PC-3 (cell line): Measurements from ENCODE around the gene TP63. TPM values are rescaled to one million over a fixed set of nuclear protein-coding genes. Genes with fewer than 3 reads are reported as not detected.
A peak's percentile ranks its signal among the peaks of the same experiment; 100 is the strongest.

Experiments used
- ATAC-seq: fragments of 200-7000 bp; cut with Tn5 transposase; 2 replicates; pipeline ENCODE4 v1.9.1; 2020; ENCODE audit warnings: mild to moderate bottlenecking, moderate library complexity
- BruUV-seq: library from RNA; stranded (reverse); fragments of 400-500 nt; replicated peaks from 2 replicates; lab custom pipeline; 2021; lab: Mats Ljungman, UMichigan
- CTCF ChIA-PET: fragments of 300-600 bp; sonication (Branson Sonifier 250); formaldehyde crosslinking; loops from one replicate; lab custom pipeline; 2022; ENCODE audit warnings: antibody characterized with exemption; lab: Charles Lee
- POLR2A ChIA-PET: fragments of 300-600 bp; sonication (Branson Sonifier 250); formaldehyde crosslinking; loops from one replicate; lab custom pipeline; 2022; ENCODE audit warnings: antibody characterized with exemption; ENCODE audit not compliant: unreplicated experiment; lab: Charles Lee
- DNase-seq: peaks from one replicate; pipeline ENCODE4 v3.0.0-alpha.2; 2015
- H2AFZ ChIP-seq: fragments of 300-600 bp; sonication (generic); 2 replicates; pipeline ENCODE4 v1.6.0; 2016; ENCODE audit warnings: antibody characterized with exemption, low read length
- H3F3A ChIP-seq: fragments of 300-600 bp; sonication (generic); one replicate; pipeline ENCODE4 v1.6.0; 2017; ENCODE audit warnings: antibody characterized with exemption, low read length, control low read depth, mild to moderate bottlenecking; ENCODE audit not compliant: unreplicated experiment
- H3K27ac ChIP-seq: fragments of 300-600 bp; sonication (generic); 2 replicates; pipeline ENCODE4 v1.5.1; 2016; ENCODE audit warnings: mild to moderate bottlenecking, low read length
- H3K27me3 ChIP-seq: fragments of 300-600 bp; sonication (generic); 2 replicates; pipeline ENCODE4 v1.6.1; 2016; ENCODE audit warnings: low read length, mixed read lengths
- H3K36me3 ChIP-seq: fragments of 300-600 bp; sonication (generic); 2 replicates; pipeline ENCODE4 v1.6.1; 2016; ENCODE audit warnings: low read depth, mixed run types, low read length, mixed read lengths
- H3K4me1 ChIP-seq: fragments of 300-600 bp; sonication (generic); 2 replicates; pipeline ENCODE4 v1.5.1; 2016; ENCODE audit warnings: low read length; ENCODE audit not compliant: insufficient read depth
- H3K4me2 ChIP-seq: fragments of 300-600 bp; sonication (generic); 2 replicates; pipeline ENCODE4 v1.6.0; 2016; ENCODE audit warnings: low read length
- H3K4me3 ChIP-seq: fragments of 300-600 bp; sonication (generic); 2 replicates; pipeline ENCODE4 v1.5.1; 2016; ENCODE audit warnings: mild to moderate bottlenecking, low read length, mixed read lengths
- H3K79me2 ChIP-seq: fragments of 300-600 bp; sonication (generic); 2 replicates; pipeline ENCODE4 v1.6.1; 2017; ENCODE audit warnings: low read length, mixed read lengths
- H3K9ac ChIP-seq: fragments of 300-600 bp; sonication (generic); 2 replicates; pipeline ENCODE4 v1.6.0; 2016; ENCODE audit warnings: mild to moderate bottlenecking, low read length
- H3K9me2 ChIP-seq: fragments of 300-600 bp; sonication (generic); replicated peaks from 2 replicates; pipeline ENCODE4 v1.6.1; 2016; ENCODE audit warnings: mixed run types, low read length, mixed read lengths
- H3K9me3 ChIP-seq: fragments of 300-600 bp; sonication (generic); 2 replicates; pipeline ENCODE4 v1.6.1; 2016; ENCODE audit warnings: low read length, mixed read lengths
- H4K20me1 ChIP-seq: fragments of 300-600 bp; sonication (generic); 2 replicates; pipeline ENCODE4 v1.6.1; 2016; ENCODE audit warnings: low read length, mixed read lengths
- CTCF ChIP-seq: fragments of 300-600 bp; sonication (generic); conservative IDR thresholded peaks from 2 replicates; pipeline ENCODE4 v1.5.1; 2017; ENCODE audit warnings: antibody characterized with exemption, low read depth, mild to moderate bottlenecking, low read length
- EZH2 ChIP-seq: fragments of 300-600 bp; sonication (generic); IDR thresholded peaks from one replicate; pipeline ENCODE4 v1.6.1; 2017; ENCODE audit warnings: antibody characterized with exemption, mild to moderate bottlenecking, low read length; ENCODE audit not compliant: unreplicated experiment
- EZH2phosphoT487 ChIP-seq: fragments of 300-600 bp; sonication (generic); IDR thresholded peaks from 2 replicates; pipeline ENCODE4 v1.6.1; 2018; ENCODE audit warnings: mild to moderate bottlenecking, antibody characterized with exemption, low read length, borderline replicate concordance
- intact Hi-C: fragments of 100-400 bp; cut with micrococcal nuclease; formaldehyde crosslinking; loops from 2 replicates; pipeline ENCODE4 v1.9.0; 2023
- total RNA-seq: library from RNA; depleted of rRNA; stranded (reverse); fragments of >200 nt; gene quantifications from 2 replicates; pipeline ENCODE4 v1.2.3, GENCODE V29; 2014

Gene TP63
- total RNA-seq, 1 experiment from 2014 or later: 0.29 TPM

- no peaks in the 10 kb centered on the region for H4K20me1 ChIP-seq
- peak; percentile 82 for ATAC-seq
- DNase-seq: peak; percentile 76
- 0 out of 2 replicates have a peak overlapping the region, but pooled peaks have one; percentile 4 for H3K9ac ChIP-seq
- no peaks in the 10 kb centered on the region for H3K9me3 ChIP-seq
- no peaks in the 10 kb centered on the region for H3K79me2 ChIP-seq
- H3K27ac ChIP-seq: 0 out of 2 replicates have a peak overlapping the region, but pooled peaks have one; percentile 5
- TF ChIP-seq EZH2 (no peak), EZH2phosphoT487 (no peak), CTCF (no peak)
- no peaks in the 10 kb centered on the region for H3F3A ChIP-seq
- intact Hi-C loops: no loop called here
- ChIA-PET POLR2A (no interaction called here), CTCF (no interaction called here)
- no peaks in the 10 kb centered on the region for H3K9me2 ChIP-seq
- H3K4me3 ChIP-seq: peak overlapping the region; percentile 36
- H3K27me3 ChIP-seq: no peaks in the 10 kb centered on the region
- peak overlapping the region; percentile 76 for H3K4me2 ChIP-seq
- H3K36me3 ChIP-seq: no peaks in the 10 kb centered on the region
- peaks cover 23% of the 10 kb centered on the region for H3K4me1 ChIP-seq
- H2AFZ ChIP-seq: peak overlapping the region; percentile 57
- BruUV-seq: no TSS peak
Observed at GRCh38 chr3:189766416-189766815, 135.2 kb downstream of the TP63 start.

DNA sequence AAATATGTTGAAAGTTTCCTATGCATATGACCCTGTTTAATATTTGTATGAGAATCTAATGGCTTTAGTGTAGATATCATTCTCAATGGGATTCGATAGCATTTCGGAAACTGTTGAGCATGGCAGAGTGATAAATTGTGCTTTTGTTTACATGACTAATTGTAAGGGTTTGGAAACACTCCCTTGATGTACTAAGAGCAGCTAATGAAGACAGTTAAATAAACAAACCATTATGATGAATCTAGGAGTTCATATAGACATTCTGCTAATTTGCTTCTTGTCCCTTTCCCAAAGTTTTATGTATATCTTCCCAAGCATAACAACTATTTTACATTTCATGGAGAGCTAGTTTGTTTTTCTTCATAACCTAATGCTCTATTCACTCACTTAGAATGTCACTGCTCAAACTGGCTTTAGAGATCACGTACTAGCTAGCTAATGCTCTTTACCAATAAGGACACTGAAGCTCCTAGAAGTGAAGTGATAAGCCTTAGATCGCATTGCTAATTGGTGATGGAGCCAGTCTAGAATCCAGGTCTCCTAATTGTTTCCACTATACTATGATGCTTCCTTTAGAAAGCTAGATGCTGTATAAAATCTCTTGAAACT, 140.8 kb downstream of the TP63 start:
- Histone ChIP-seq H3K27ac (no peak overlapping the region), H3K36me3 (no peaks in the 10 kb centered on the region), H3K4me2 (no peak overlapping the region), H3K9me2 (no peaks in the 10 kb centered on the region), H3K4me1 (peaks cover 23% of the 10 kb centered on the region), H3K9ac (no peak overlapping the region), H3K9me3 (no peaks in the 10 kb centered on the region), H2AFZ (no peak overlapping the region), H3K79me2 (no peaks in the 10 kb centered on the region), H4K20me1 (no peaks in the 10 kb centered on the region), H3F3A (no peaks in the 10 kb centered on the region), H3K27me3 (no peaks in the 10 kb centered on the region), H3K4me3 (no peak overlapping the region)
- no TSS peak for BruUV-seq
- DNase-seq (no peak), ATAC-seq (no peak)
- POLR2A ChIA-PET: interaction anchor here (0.7 kb wide), 1 partner anchor 515 kb away, joined by 3 read pairs; no protein-coding TSS in a partner anchor
- intact Hi-C loops: no loop called here
- no peak for TF ChIP-seq EZH2phosphoT487
- CTCF ChIA-PET: no interaction called here

GRCh38 chr3:189772584-189772983, 141.4 kb downstream of the TP63 start:
- H3K9ac ChIP-seq: no peak overlapping the region

More at GRCh38 chr3:189772584-189772983, 141.4 kb downstream of the TP63 start:
- DNase-seq (no peak), ATAC-seq (no peak)
- no peaks in the 10 kb centered on the region for H3K9me3 ChIP-seq
- no peak overlapping the region for H3K4me3 ChIP-seq
- H3K36me3 ChIP-seq: no peaks in the 10 kb centered on the region
- H3K4me2 ChIP-seq: no peak overlapping the region
- no peaks in the 10 kb centered on the region for H3K27me3 ChIP-seq
- H3F3A ChIP-seq: no peaks in the 10 kb centered on the region
- H3K4me1 ChIP-seq: peaks cover 18% of the 10 kb centered on the region
- ChIA-PET CTCF (no interaction called here), POLR2A (interaction anchor here (0.7 kb wide), 1 partner anchor 515 kb away, joined by 3 read pairs; no protein-coding TSS in a partner anchor)
- no peaks in the 10 kb centered on the region for H4K20me1 ChIP-seq
- intact Hi-C loops: no loop called here
- 0 out of 2 replicates have a peak overlapping the region, but pooled peaks have one; percentile 31 for H2AFZ ChIP-seq
- no peaks in the 10 kb centered on the region for H3K79me2 ChIP-seq
- BruUV-seq: no TSS peak
- H3K27ac ChIP-seq: peak overlapping the region; percentile 33
- TF ChIP-seq EZH2 (no peak), CTCF (no peak), EZH2phosphoT487 (no peak)
- H3K9me2 ChIP-seq: no peaks in the 10 kb centered on the region
